HepG2 (cell line): ENCODE measurements around the gene ZNF431. TPM values are rescaled to one million over a fixed set of nuclear protein-coding genes. Genes with fewer than 3 reads are reported as not detected.

Source experiments
- AGO1 ChIP-seq: fragments of 200-400 bp; formaldehyde crosslinking; IDR thresholded peaks from 2 replicates; pipeline ENCODE4 v1.6.1; 2017; ENCODE audit warnings: mild to moderate bottlenecking, low read depth, low read length, moderate library complexity; ENCODE audit not compliant: poor library complexity, severe bottlenecking
- ATF7-NPFF ChIP-seq: sonication (generic); formaldehyde crosslinking; IDR thresholded peaks from 2 replicates; pipeline ENCODE4 v1.8.1; 2023; ENCODE audit warnings: mild to moderate bottlenecking, low read depth, missing genetic modification reagents, moderate library complexity
- CREM ChIP-seq, 2 experiments: sonication (generic) in 1 of 2; formaldehyde crosslinking in 1 of 2; IDR thresholded peaks; 2 replicates each; pipeline versions ENCODE4 v1.4.0 to v1.6.1; 2016 to 2020; ENCODE audit warnings: antibody characterized with exemption in 1 of 2, mild to moderate bottlenecking in 1 of 2, missing genetic modification reagents in 1 of 2
- CTCF ChIP-seq: sonication (generic); formaldehyde crosslinking; IDR thresholded peaks from 2 replicates; pipeline ENCODE4 v1.5.0; 2020; ENCODE audit warnings: mild to moderate bottlenecking, missing genetic modification reagents, moderate library complexity
- DNMT3B ChIP-seq: conservative IDR thresholded peaks from 2 replicates; pipeline ENCODE4 v1.6.1; 2016; ENCODE audit warnings: missing biosample characterization, control low read depth
- GFI1 ChIP-seq: sonication (generic); formaldehyde crosslinking; IDR thresholded peaks from 2 replicates; pipeline ENCODE4 v1.5.0; 2020; ENCODE audit warnings: missing genetic modification reagents, mild to moderate bottlenecking, borderline replicate concordance
- HMG20A ChIP-seq: IDR thresholded peaks from 2 replicates; pipeline ENCODE4 v1.6.1; 2016; ENCODE audit warnings: borderline replicate concordance
- IRF2 ChIP-seq: IDR thresholded peaks from 2 replicates; pipeline ENCODE4 v1.6.1; 2018; ENCODE audit warnings: missing genetic modification reagents, missing compliant biosample characterization
- KDM1A ChIP-seq: IDR thresholded peaks from 2 replicates; pipeline ENCODE4 v1.6.1; 2016; ENCODE audit warnings: missing compliant biosample characterization
- NFE2L1 ChIP-seq: sonication (generic); formaldehyde crosslinking; IDR thresholded peaks from 2 replicates; pipeline ENCODE4 v1.4.0; 2020; ENCODE audit warnings: missing genetic modification reagents, mild to moderate bottlenecking, borderline replicate concordance
- PRDM15 ChIP-seq: sonication (generic); formaldehyde crosslinking; IDR thresholded peaks from 2 replicates; pipeline ENCODE4 v1.4.0; 2020; ENCODE audit warnings: missing genetic modification reagents
- RORA ChIP-seq: sonication (generic); formaldehyde crosslinking; IDR thresholded peaks from 2 replicates; pipeline ENCODE4 v1.5.0; 2020; ENCODE audit warnings: mild to moderate bottlenecking, missing genetic modification reagents, moderate library complexity
- TAF15 ChIP-seq: fragments of 200-400 bp; formaldehyde crosslinking; IDR thresholded peaks from one replicate; pipeline ENCODE4 v1.6.1; 2018; ENCODE audit warnings: mild to moderate bottlenecking, low read depth, low read length; ENCODE audit not compliant: poor library complexity, severe bottlenecking
- TBX2 ChIP-seq: sonication (generic); formaldehyde crosslinking; IDR thresholded peaks from 2 replicates; pipeline ENCODE4 v1.5.0; 2020; ENCODE audit warnings: missing genetic modification reagents, mild to moderate bottlenecking, borderline replicate concordance
- U2AF1 ChIP-seq: fragments of 200-400 bp; formaldehyde crosslinking; optimal IDR thresholded peaks from 2 replicates; pipeline ENCODE3; 2017; ENCODE audit warnings: mild to moderate bottlenecking, low read depth, low read length
- ZBTB26 ChIP-seq: IDR thresholded peaks from 2 replicates; pipeline ENCODE4 v1.6.1; 2016; ENCODE audit warnings: missing compliant biosample characterization, missing genetic modification reagents, borderline replicate concordance
- ZFP82 ChIP-seq: sonication (generic); formaldehyde crosslinking; IDR thresholded peaks from 2 replicates; pipeline ENCODE4 v1.5.1; 2020; ENCODE audit warnings: mild to moderate bottlenecking, missing genetic modification reagents, borderline replicate concordance
- ZNF333 ChIP-seq: sonication (generic); formaldehyde crosslinking; IDR thresholded peaks from 2 replicates; pipeline ENCODE4 v1.4.0; 2020; ENCODE audit warnings: mild to moderate bottlenecking, missing genetic modification reagents, borderline replicate concordance
- ZNF337 ChIP-seq: sonication (generic); formaldehyde crosslinking; IDR thresholded peaks from 2 replicates; pipeline ENCODE4 v1.5.1; 2020; ENCODE audit warnings: missing genetic modification reagents, low read depth, mild to moderate bottlenecking, borderline replicate concordance
- ZNF670 ChIP-seq: sonication (generic); formaldehyde crosslinking; IDR thresholded peaks from 2 replicates; pipeline ENCODE4 v1.8.0; 2022; ENCODE audit warnings: mild to moderate bottlenecking, missing genetic modification reagents, borderline replicate concordance
- ZSCAN31 ChIP-seq: sonication (generic); formaldehyde crosslinking; IDR thresholded peaks from 2 replicates; pipeline ENCODE4 v1.5.0; 2020; ENCODE audit warnings: low read depth, mild to moderate bottlenecking, missing genetic modification reagents
- polyA plus RNA-seq, 8 experiments: library from polyadenylated mRNA; depleted of rRNA in 3 of 8; stranded (reverse) in 7 of 8; unstranded in 1 of 8; fragments of >200 nt; fragmentation: Illumina TruSeq in 4 of 8; extraction: Trizol in 4 of 8; gene quantifications; 2 replicates each; pipeline versions ENCODE4 v1.2.1 to v1.2.3, GENCODE V29; 2011 to 2016; ENCODE audit warnings: low read depth in 4 of 8, missing spikeins in 1 of 8, mixed read lengths in 1 of 8; ENCODE audit not compliant: insufficient read depth in 1 of 8
- total RNA-seq, 5 experiments: library from RNA; depleted of rRNA; stranded (reverse); fragments of >200 nt; fragmentation: Illumina TruSeq; extraction: Trizol; gene quantifications; 2 replicates each; pipeline ENCODE4 v1.2.3, GENCODE V29; 2016; ENCODE audit warnings: low read depth in 1 of 5

ZNF431 gene
- total and polyA plus RNA-seq, 2 of the 13 experiments (the other 11 are each of a cell fraction or from before 2014, with no cell fraction given) = 4.4 to 11.8 TPM

- no peak for TF ChIP-seq PRDM15 (CRISPR knock-in tag)
- no peak for TF ChIP-seq ZFP82 (CRISPR knock-in tag)
- no peak for TF ChIP-seq GFI1 (CRISPR knock-in tag)
- TF ChIP-seq KDM1A (CRISPR knock-in tag) = no peak
- 0 out of 2 replicates have a peak, but pooled peaks have one; percentile 31 for TF ChIP-seq IRF2
- TF ChIP-seq TAF15 = no peak
- TF ChIP-seq ZSCAN31 (CRISPR knock-in tag) = peak; percentile 49; the same call in 1 of the 2 replicates
- TF ChIP-seq RORA (CRISPR knock-in tag) = no peak
- TF ChIP-seq TBX2 (CRISPR knock-in tag) = 0 out of 2 replicates have a peak, but pooled peaks have one; percentile 48
- TF ChIP-seq CREM (IDR thresholded peaks at IDR 0.05) = peak; percentile 45; the same call in 1 of the 2 replicates
- no peak for TF ChIP-seq CREM (CRISPR knock-in tag; IDR thresholded peaks at IDR 0.05)
- peak; percentile 36 for TF ChIP-seq U2AF1
- TF ChIP-seq ZNF337 (CRISPR knock-in tag) = peak; percentile 78; the same call in 1 of the 2 replicates
- TF ChIP-seq AGO1 = no peak
- TF ChIP-seq ZNF670 = no peak
- TF ChIP-seq CTCF (CRISPR knock-in tag) = 0 out of 2 replicates have a peak, but pooled peaks have one; percentile 5
- TF ChIP-seq ZNF333 = no peak
- TF ChIP-seq ZBTB26 = peak; percentile 60; the same call in 1 of the 2 replicates
- TF ChIP-seq DNMT3B (CRISPR knock-in tag) = 0 out of 2 replicates have a peak, but pooled peaks have one; percentile 33
- TF ChIP-seq NFE2L1 (CRISPR knock-in tag) = no peak
- TF ChIP-seq HMG20A (CRISPR knock-in tag) = no peak
- TF ChIP-seq ATF7-NPFF (CRISPR knock-in tag) = no peak
These were observed at the start of gene ZNF431 (continued) for GRCh38 chr19:21141787-21142464.
